Keratinocyte (primary cell): ENCODE data around the gene PTBP1. TPM values are rescaled to one million over a fixed set of nuclear protein-coding genes. Genes with fewer than 3 reads are reported as not detected.

Experiments used
- DNase-seq: peaks from one replicate; pipeline ENCODE4 v3.0.0-alpha.2; 2011; ENCODE audit warnings: low read depth, missing footprints, low spot score
- FAIRE-seq: peaks from 2 replicates; lab custom pipeline; 2011; peaks lifted over from hg19 to GRCh38; lab: Jason Lieb, UNC
- H2AFZ ChIP-seq: 2 replicates; pipeline ENCODE4 v1.6.0; 2012; ENCODE audit warnings: low read length, control low read depth, inconsistent platforms; ENCODE audit not compliant: control insufficient read depth
- H3K27ac ChIP-seq: 2 replicates; pipeline ENCODE4 v1.5.1; 2011; ENCODE audit warnings: low read length; ENCODE audit not compliant: control insufficient read depth, insufficient read depth
- H3K27me3 ChIP-seq: 3 replicates; pipeline ENCODE4 v1.6.0; 2011; ENCODE audit warnings: low read length; ENCODE audit not compliant: control insufficient read depth, insufficient read depth; ENCODE audit errors: extremely low read depth
- H3K36me3 ChIP-seq, 2 experiments: 2 replicates in 1 of 2; 3 replicates in 1 of 2; pipeline ENCODE4 v1.5.1; 2011; ENCODE audit warnings: low read length in 2 of 2, mild to moderate bottlenecking in 1 of 2; ENCODE audit not compliant: control insufficient read depth in 2 of 2, insufficient read depth in 2 of 2; ENCODE audit errors: extremely low read depth in 1 of 2
- H3K4me1 ChIP-seq: 3 replicates; pipeline ENCODE4 v1.5.1; 2011; ENCODE audit warnings: low read length; ENCODE audit not compliant: control insufficient read depth, insufficient read depth; ENCODE audit errors: extremely low read depth
- H3K4me2 ChIP-seq: 3 replicates; pipeline ENCODE4 v1.6.0; 2011; ENCODE audit warnings: low read depth, low read length; ENCODE audit not compliant: control insufficient read depth, insufficient read depth; ENCODE audit errors: extremely low read depth
- H3K4me3 ChIP-seq, 3 experiments: fragments of 200-600 bp in 1 of 3; sonication (generic) in 1 of 3; 2 replicates in 2 of 3; 3 replicates in 1 of 3; pipeline ENCODE4 v1.5.1; 2011 to 2016; ENCODE audit warnings: low read length in 3 of 3, mild to moderate bottlenecking in 3 of 3, control low read depth in 2 of 3, inconsistent platforms in 1 of 3, low read depth in 1 of 3, mixed read lengths in 1 of 3, mixed run types in 1 of 3, moderate library complexity in 1 of 3; ENCODE audit not compliant: control insufficient read depth in 2 of 3, insufficient read depth in 2 of 3; ENCODE audit errors: extremely low read depth in 1 of 3
- H3K79me2 ChIP-seq: 2 replicates; pipeline ENCODE4 v1.6.0; 2012; ENCODE audit warnings: low read length; ENCODE audit not compliant: control insufficient read depth, insufficient read depth
- H3K9ac ChIP-seq: 3 replicates; pipeline ENCODE4 v1.6.0; 2011; ENCODE audit warnings: low read length; ENCODE audit not compliant: control insufficient read depth, insufficient read depth; ENCODE audit errors: extremely low read depth
- H3K9me1 ChIP-seq: 3 replicates; pipeline ENCODE4 v1.6.0; 2011; ENCODE audit warnings: low read length; ENCODE audit not compliant: control insufficient read depth, insufficient read depth; ENCODE audit errors: extremely low read depth
- H3K9me3 ChIP-seq: 2 replicates; pipeline ENCODE4 v1.5.1; 2012; ENCODE audit warnings: low read depth, low read length; ENCODE audit not compliant: control insufficient read depth
- H4K20me1 ChIP-seq: 3 replicates; pipeline ENCODE4 v1.6.0; 2011; ENCODE audit warnings: low read length; ENCODE audit not compliant: control insufficient read depth, insufficient read depth; ENCODE audit errors: extremely low read depth
- EZH2 ChIP-seq: IDR thresholded peaks from one replicate; pipeline ENCODE4 v1.6.1; 2012; ENCODE audit warnings: inconsistent platforms, mild to moderate bottlenecking, low read length, moderate library complexity
- dilution Hi-C: fragments of 300-500 bp; cut with MboI; formaldehyde crosslinking; loops from one replicate; pipeline ENCODE4 v1.7.0; 2020; ENCODE audit warnings: low sequenced_read_pairs; ENCODE audit not compliant: extremely low pct_ligation_motif_present
- polyA plus RNA-seq, 5 experiments: library from polyadenylated mRNA; depleted of rRNA in 3 of 5; stranded (reverse) in 3 of 5; stranded (forward) in 1 of 5; unstranded in 1 of 5; fragments of >200 nt; gene quantifications; 1 replicate in 1 of 5; 2 replicates in 3 of 5; 3 replicates in 1 of 5; pipeline versions ENCODE4 v1.2.1 to v1.2.3, GENCODE V29; 2011 to 2012; ENCODE audit warnings: missing spikeins in 2 of 5, low read depth in 1 of 5, low replicate concordance in 1 of 5
- TF ChIP-seq, protein P1 (sequence below), 3 experiments: IDR thresholded peaks in 1 of 3; conservative IDR thresholded peaks in 1 of 3; optimal IDR thresholded peaks in 1 of 3; 2 replicates in 2 of 3; 3 replicates in 1 of 3; pipeline versions ENCODE3 to v1.5.1; 2011; ENCODE audit warnings: low read length in 3 of 3, mild to moderate bottlenecking in 3 of 3, moderate library complexity in 2 of 3, control low read depth in 1 of 3, inconsistent platforms in 1 of 3; ENCODE audit not compliant: insufficient read depth in 2 of 3; ENCODE audit errors: extremely low read depth in 1 of 3

PTBP1 gene
- polyA plus RNA-seq, 1 donor (not counting 4 experiments of a cell fraction or from before 2014, with no cell fraction given) = 117 TPM

- DNase-seq (no peak), FAIRE-seq (no peak)
- H3K9me1 ChIP-seq = no peaks in the 10 kb centered on the region
- no peak overlapping the region for H3K4me2 ChIP-seq
- TF ChIP-seq, protein P1, sequence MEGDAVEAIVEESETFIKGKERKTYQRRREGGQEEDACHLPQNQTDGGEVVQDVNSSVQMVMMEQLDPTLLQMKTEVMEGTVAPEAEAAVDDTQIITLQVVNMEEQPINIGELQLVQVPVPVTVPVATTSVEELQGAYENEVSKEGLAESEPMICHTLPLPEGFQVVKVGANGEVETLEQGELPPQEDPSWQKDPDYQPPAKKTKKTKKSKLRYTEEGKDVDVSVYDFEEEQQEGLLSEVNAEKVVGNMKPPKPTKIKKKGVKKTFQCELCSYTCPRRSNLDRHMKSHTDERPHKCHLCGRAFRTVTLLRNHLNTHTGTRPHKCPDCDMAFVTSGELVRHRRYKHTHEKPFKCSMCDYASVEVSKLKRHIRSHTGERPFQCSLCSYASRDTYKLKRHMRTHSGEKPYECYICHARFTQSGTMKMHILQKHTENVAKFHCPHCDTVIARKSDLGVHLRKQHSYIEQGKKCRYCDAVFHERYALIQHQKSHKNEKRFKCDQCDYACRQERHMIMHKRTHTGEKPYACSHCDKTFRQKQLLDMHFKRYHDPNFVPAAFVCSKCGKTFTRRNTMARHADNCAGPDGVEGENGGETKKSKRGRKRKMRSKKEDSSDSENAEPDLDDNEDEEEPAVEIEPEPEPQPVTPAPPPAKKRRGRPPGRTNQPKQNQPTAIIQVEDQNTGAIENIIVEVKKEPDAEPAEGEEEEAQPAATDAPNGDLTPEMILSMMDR (optimal IDR thresholded peaks at IDR 0.05 in 1 of 3, IDR thresholded peaks at IDR 0.05 in 1 of 3, conservative IDR thresholded peaks at IDR 0.05 in 1 of 3; ENCODE audit: extremely low read depth in 1 of 3, insufficient read depth in 2 of 3, low read length in 3 of 3) = no peak
- TF ChIP-seq EZH2 = no peak
- no peak overlapping the region for H2AFZ ChIP-seq
- H3K4me1 ChIP-seq = no peaks in the 10 kb centered on the region
- dilution Hi-C loops = no loop called here
- H3K27ac ChIP-seq = no peak overlapping the region
- H3K79me2 ChIP-seq = no peaks in the 10 kb centered on the region
- no peak overlapping the region for H3K9ac ChIP-seq
- H3K4me3 ChIP-seq = no peak overlapping the region
- no peaks in the 10 kb centered on the region for H3K27me3 ChIP-seq
- H4K20me1 ChIP-seq = no peaks in the 10 kb centered on the region
- H3K36me3 ChIP-seq = peaks cover 13 to 20% of the 10 kb centered on the region in 2 experiments
- H3K9me3 ChIP-seq = no peaks in the 10 kb centered on the region
These were observed 32.0 kb upstream of the PTBP1 start for GRCh38 chr19:765179-765738.

DNA sequence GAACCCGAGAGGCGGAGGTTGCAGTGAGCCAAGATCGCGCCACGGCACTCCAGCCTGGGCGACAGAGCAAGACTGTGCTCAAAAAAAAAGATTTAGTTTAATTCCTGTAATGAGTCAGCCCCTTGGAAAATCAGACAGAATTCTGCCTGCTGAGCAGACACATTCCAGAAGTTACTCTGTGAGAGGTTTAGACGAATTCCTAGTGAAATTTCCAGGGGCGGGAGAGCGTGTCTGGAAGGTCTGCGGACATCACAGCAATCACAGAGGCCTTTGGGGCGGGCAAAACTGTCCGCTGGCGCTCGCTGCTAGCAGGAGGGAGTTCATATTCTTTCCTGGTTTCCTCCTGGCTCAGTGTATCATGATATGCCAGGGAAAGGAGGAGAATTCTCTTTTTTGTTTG lies 28.8 kb upstream of the PTBP1 start:
- Histone ChIP-seq H3K79me2 (no peaks in the 10 kb centered on the region), H2AFZ (no peak overlapping the region), H3K9me1 (no peaks in the 10 kb centered on the region), H4K20me1 (no peaks in the 10 kb centered on the region), H3K4me3 (no peak overlapping the region), H3K9ac (no peak overlapping the region), H3K27me3 (no peaks in the 10 kb centered on the region), H3K9me3 (no peaks in the 10 kb centered on the region), H3K4me2 (no peak overlapping the region), H3K27ac (no peak overlapping the region), H3K4me1 (no peaks in the 10 kb centered on the region), H3K36me3 (peaks cover 7 to 9% of the 10 kb centered on the region in 2 experiments)
- dilution Hi-C loops = no loop called here
- DNase-seq (no peak), FAIRE-seq (no peak)
- TF ChIP-seq, protein P1 (optimal IDR thresholded peaks at IDR 0.05 in 1 of 3, IDR thresholded peaks at IDR 0.05 in 1 of 3, conservative IDR thresholded peaks at IDR 0.05 in 1 of 3; ENCODE audit: extremely low read depth in 1 of 3, insufficient read depth in 2 of 3, low read length in 3 of 3) = no peak
- no peak for TF ChIP-seq EZH2
